HL-60 (cell line): ENCODE measurements around the gene VENTX.

Experiments used
- CTCF ChIP-seq: IDR thresholded peaks from one replicate; pipeline ENCODE4 v1.5.1; 2011; ENCODE audit warnings: low read length, control low read depth, inconsistent platforms; ENCODE audit not compliant: insufficient read depth
- GABPA ChIP-seq: IDR thresholded peaks from 2 replicates; pipeline ENCODE4 v1.6.1; 2012; ENCODE audit warnings: low read depth

DNA sequence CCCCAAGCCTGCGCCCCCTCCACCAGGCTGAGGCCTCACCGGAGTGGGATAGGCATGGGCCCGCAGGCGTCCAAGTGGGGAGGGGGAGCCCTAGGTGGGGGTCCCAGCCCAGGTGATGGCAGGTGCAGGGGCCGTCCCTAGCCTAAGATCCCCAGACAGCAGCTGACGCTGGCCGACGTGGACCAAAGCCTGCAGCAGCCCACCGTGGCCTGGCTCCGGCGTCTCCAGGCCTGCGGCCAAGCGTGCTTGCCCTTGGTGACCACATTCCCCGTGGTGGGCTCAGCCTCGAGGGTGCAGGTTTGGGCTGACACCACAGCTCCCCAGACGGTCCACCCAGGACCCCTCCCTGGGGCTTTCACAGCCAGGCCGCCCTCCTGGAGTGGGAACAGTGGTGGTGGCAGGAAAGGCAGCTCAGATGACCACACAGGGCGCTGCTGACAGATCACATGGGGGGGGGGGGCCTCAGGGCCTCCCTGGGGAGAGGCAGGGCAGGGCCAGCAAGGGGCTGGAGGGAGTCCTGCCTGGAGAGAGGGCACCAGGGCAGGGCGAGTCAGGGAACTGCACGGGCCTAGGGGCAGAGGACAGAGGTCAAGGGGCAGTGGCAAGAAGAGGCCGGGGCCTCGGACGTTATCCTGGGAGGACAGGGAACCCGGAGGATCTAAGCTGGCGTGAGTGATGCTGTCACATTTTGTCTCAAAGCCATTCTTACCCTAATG is 39.8 kb downstream of the VENTX start:
- TF ChIP-seq CTCF, result no peak
- TF ChIP-seq GABPA, result no peak
